HepG2 (cell line): ENCODE results near the gene ACBD6.

Experiments used
- FOSL1 ChIP-seq: sonication (generic); formaldehyde crosslinking; IDR thresholded peaks from 2 replicates; pipeline ENCODE4 v1.9.0; 2021; ENCODE audit warnings: missing genetic modification reagents, borderline replicate concordance
- KLF13 ChIP-seq: sonication (generic); formaldehyde crosslinking; IDR thresholded peaks from 2 replicates; pipeline ENCODE4 v1.4.0; 2020; ENCODE audit warnings: mild to moderate bottlenecking, missing genetic modification reagents
- MTF1 ChIP-seq: sonication (generic); formaldehyde crosslinking; IDR thresholded peaks from 2 replicates; pipeline ENCODE4 v1.5.0; 2020; ENCODE audit warnings: missing genetic modification reagents
- POLR2A ChIP-seq, 2 experiments: IDR thresholded peaks; 2 replicates each; pipeline ENCODE4 v1.6.1; 2011; ENCODE audit warnings: low read depth in 2 of 2, low read length in 2 of 2, mild to moderate bottlenecking in 1 of 2, moderate library complexity in 1 of 2; ENCODE audit not compliant: insufficient read depth in 1 of 2
- THAP11 ChIP-seq: IDR thresholded peaks from 2 replicates; pipeline ENCODE4 v1.6.1; 2016; ENCODE audit warnings: missing biosample characterization, missing genetic modification reagents
- ZNF143 ChIP-seq: sonication (generic); formaldehyde crosslinking; IDR thresholded peaks from 2 replicates; pipeline ENCODE4 v1.4.0; 2020; ENCODE audit warnings: missing genetic modification reagents
- ZNF350 ChIP-seq: sonication (generic); formaldehyde crosslinking; IDR thresholded peaks from 2 replicates; pipeline ENCODE4 v1.4.0; 2020; ENCODE audit warnings: mild to moderate bottlenecking, low read depth, missing genetic modification reagents, borderline replicate concordance
- ZNF550 ChIP-seq: sonication (generic); formaldehyde crosslinking; IDR thresholded peaks from 2 replicates; pipeline ENCODE4 v1.4.0; 2020; ENCODE audit warnings: mild to moderate bottlenecking, missing genetic modification reagents, borderline replicate concordance
- TF ChIP-seq, protein P1 (sequence below): sonication (generic); formaldehyde crosslinking; IDR thresholded peaks from 2 replicates; pipeline ENCODE4 v1.4.0; 2020; ENCODE audit warnings: missing genetic modification reagents
- TF ChIP-seq, protein P2 (sequence below): sonication (generic); formaldehyde crosslinking; IDR thresholded peaks from 2 replicates; pipeline ENCODE4 v1.4.0; 2020; ENCODE audit warnings: mild to moderate bottlenecking, missing genetic modification reagents
- TF ChIP-seq, protein P3 (sequence below): sonication (generic); formaldehyde crosslinking; IDR thresholded peaks from 2 replicates; pipeline ENCODE4 v1.8.1; 2023; ENCODE audit warnings: mild to moderate bottlenecking, missing genetic modification reagents, borderline replicate concordance
- TF ChIP-seq, protein P4 (sequence below): sonication (generic); formaldehyde crosslinking; IDR thresholded peaks from 2 replicates; pipeline ENCODE4 v1.5.0; 2020; ENCODE audit warnings: mild to moderate bottlenecking, missing genetic modification reagents, moderate library complexity

DNA sequence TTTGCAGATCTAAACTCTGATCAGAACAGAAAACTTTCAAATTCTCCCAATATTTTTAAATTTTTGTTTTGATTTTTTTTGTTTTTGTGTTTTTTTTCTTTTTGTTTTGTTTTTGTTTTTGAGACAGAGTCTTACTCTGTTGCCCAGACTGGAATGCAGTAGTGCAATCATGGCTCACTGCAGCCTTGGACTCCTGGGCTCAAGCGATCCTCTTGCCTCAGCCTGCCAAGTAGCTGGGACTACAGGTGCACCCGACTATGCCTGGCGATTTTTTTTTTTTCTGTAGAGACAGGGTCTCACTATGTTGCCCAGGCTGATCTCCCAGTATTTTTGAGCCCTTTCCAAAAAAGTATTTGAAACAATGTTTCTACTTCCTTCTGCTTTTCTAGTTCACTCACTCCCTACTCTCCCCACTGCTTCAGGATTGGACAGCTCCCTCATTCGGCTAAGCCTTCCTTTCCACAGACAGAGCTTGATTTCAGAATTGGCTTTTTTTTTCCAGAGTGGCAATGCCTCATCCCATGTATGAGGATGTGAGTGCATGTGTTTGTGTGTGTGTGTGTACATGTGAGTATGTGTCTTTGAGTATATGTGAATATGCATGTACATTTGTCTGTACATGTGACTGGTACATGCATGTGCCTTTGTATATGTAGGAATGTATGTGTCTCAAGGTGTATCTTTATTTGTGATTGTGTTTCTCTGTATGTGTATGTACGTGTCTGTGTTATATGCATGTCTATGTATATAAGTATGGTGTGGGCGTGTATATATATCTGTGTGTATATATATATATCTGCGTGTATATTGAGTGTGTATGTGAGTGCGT, 260.4 kb downstream of the ACBD6 start:
- no peak for TF ChIP-seq THAP11 (CRISPR knock-in tag)
- no peak for TF ChIP-seq ZNF350
- TF ChIP-seq, protein P1, sequence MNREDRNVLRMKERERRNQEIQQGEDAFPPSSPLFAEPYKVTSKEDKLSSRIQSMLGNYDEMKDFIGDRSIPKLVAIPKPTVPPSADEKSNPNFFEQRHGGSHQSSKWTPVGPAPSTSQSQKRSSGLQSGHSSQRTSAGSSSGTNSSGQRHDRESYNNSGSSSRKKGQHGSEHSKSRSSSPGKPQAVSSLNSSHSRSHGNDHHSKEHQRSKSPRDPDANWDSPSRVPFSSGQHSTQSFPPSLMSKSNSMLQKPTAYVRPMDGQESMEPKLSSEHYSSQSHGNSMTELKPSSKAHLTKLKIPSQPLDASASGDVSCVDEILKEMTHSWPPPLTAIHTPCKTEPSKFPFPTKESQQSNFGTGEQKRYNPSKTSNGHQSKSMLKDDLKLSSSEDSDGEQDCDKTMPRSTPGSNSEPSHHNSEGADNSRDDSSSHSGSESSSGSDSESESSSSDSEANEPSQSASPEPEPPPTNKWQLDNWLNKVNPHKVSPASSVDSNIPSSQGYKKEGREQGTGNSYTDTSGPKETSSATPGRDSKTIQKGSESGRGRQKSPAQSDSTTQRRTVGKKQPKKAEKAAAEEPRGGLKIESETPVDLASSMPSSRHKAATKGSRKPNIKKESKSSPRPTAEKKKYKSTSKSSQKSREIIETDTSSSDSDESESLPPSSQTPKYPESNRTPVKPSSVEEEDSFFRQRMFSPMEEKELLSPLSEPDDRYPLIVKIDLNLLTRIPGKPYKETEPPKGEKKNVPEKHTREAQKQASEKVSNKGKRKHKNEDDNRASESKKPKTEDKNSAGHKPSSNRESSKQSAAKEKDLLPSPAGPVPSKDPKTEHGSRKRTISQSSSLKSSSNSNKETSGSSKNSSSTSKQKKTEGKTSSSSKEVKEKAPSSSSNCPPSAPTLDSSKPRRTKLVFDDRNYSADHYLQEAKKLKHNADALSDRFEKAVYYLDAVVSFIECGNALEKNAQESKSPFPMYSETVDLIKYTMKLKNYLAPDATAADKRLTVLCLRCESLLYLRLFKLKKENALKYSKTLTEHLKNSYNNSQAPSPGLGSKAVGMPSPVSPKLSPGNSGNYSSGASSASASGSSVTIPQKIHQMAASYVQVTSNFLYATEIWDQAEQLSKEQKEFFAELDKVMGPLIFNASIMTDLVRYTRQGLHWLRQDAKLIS = no peak
- TF ChIP-seq, protein P2, sequence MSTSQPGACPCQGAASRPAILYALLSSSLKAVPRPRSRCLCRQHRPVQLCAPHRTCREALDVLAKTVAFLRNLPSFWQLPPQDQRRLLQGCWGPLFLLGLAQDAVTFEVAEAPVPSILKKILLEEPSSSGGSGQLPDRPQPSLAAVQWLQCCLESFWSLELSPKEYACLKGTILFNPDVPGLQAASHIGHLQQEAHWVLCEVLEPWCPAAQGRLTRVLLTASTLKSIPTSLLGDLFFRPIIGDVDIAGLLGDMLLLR = no peak
- TF ChIP-seq, protein P3, sequence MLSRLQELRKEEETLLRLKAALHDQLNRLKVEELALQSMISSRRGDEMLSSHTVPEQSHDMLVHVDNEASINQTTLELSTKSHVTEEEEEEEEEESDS (CRISPR knock-in tag) = no peak
- TF ChIP-seq POLR2A (IDR thresholded peaks at IDR 0.05; ENCODE audit: insufficient read depth in 1 of 2, low read depth in 2 of 2, low read length in 2 of 2) = no peak
- TF ChIP-seq ZNF143 (CRISPR knock-in tag) = no peak
- TF ChIP-seq FOSL1 (CRISPR knock-in tag) = no peak
- TF ChIP-seq, protein P4, sequence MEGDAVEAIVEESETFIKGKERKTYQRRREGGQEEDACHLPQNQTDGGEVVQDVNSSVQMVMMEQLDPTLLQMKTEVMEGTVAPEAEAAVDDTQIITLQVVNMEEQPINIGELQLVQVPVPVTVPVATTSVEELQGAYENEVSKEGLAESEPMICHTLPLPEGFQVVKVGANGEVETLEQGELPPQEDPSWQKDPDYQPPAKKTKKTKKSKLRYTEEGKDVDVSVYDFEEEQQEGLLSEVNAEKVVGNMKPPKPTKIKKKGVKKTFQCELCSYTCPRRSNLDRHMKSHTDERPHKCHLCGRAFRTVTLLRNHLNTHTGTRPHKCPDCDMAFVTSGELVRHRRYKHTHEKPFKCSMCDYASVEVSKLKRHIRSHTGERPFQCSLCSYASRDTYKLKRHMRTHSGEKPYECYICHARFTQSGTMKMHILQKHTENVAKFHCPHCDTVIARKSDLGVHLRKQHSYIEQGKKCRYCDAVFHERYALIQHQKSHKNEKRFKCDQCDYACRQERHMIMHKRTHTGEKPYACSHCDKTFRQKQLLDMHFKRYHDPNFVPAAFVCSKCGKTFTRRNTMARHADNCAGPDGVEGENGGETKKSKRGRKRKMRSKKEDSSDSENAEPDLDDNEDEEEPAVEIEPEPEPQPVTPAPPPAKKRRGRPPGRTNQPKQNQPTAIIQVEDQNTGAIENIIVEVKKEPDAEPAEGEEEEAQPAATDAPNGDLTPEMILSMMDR (CRISPR knock-in tag) = no peak
- TF ChIP-seq ZNF550 = no peak
- TF ChIP-seq MTF1 (CRISPR knock-in tag) = no peak
- no peak for TF ChIP-seq KLF13 (CRISPR knock-in tag)
